Measurements from ENCODE around the gene CREBZF.
A peak's percentile ranks its signal among the peaks of the same experiment; 100 is the strongest.
"Not testable (repeated sequence)": the region's sequence is repeated elsewhere in the genome, so short reads cannot be mapped to it uniquely, and the experiment has no call there.

Gene CREBZF

DNA sequence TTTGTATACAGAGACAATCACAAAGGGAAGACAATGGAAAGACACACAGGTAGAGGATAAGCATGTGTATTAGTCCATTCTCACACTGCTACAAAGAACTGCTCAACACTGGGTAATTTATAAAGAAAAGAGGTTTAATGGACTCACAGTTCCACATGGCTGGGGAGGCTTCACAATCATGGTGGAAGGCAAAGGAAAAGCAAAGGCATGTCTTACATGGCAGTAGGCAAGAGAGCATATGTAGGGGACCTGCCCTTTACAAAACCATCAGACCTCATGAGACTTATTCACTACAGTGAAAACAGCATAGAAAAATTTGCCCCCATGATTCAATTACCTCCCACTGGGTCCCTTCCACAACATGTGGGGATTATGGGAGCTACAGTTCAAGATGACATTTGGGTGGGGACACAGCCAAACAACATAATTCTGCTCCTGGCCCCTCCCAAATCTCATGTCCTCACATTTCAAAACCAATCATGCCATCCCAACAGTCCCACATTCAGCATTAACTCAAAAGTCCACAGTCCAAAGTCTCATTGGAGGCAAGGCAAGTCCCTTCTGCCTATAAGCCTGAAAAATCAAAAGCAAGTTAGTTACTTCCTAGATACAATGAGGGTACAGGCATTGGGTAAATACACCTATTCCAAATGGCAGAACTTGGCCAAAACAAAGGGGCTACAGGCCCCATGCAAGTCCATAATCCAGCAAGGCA lies 6.2 kb upstream of the CREBZF start:
- not testable (repeated sequence) for DNase-seq

DNA sequence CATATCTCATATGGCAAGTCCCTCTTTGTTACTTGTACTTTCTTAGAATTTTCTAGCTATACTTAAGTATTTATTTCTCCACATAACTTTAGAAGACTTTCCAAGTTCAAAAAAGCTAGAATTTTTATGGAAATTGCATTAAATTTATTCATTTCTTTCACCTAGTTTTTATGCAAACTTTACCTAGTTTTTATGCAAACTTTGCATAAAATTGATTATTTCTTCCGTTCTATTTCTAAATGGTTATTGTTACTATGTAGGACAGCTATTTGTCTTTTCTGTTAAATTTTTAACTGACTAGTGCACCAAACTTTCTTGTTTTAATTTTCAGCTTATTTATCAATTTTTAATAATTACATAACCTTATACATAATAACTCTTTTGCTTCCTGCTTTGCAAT lies 3.2 kb upstream of the CREBZF start:
- DNase-seq: no peak

DNA sequence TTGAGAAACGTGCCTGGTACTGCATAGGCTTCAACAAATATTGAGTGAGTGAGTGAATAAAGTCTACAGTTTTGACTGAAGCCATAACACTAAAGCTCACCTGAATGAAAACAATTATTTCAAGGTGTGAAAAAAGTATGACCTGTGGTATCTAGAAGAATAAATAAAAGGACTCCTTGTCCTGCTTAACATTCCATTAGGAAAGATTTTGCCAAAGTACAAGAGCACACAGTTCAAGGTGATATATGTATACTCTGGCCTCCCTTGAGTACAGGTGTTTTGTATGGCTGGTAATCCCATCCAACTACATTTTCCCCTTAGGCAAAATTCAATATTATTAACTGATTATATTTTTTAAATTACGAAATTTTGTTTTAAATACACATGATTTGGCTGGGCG lies 1.8 kb upstream of the CREBZF start:
- DNase-seq: no peak

DNA sequence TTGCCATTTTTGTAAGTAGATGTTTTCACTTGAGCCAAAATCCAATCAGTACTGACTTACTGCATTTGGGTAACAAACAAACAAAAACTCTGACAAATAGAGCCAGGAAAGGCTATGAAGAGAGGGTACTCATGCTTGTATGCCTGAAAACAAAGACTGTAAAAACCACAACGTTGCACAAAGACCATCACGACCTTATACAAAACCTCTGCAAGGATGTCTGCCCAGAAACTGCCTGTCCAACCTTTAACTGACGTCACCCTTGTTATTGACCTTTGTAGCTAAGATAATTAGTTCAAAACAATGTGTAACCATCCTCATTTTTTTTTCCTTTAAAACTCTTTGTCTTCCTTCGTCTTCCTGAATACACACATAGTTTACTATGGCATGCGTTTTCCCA lies 804 bp upstream of the CREBZF start:
- no peak for DNase-seq

DNA sequence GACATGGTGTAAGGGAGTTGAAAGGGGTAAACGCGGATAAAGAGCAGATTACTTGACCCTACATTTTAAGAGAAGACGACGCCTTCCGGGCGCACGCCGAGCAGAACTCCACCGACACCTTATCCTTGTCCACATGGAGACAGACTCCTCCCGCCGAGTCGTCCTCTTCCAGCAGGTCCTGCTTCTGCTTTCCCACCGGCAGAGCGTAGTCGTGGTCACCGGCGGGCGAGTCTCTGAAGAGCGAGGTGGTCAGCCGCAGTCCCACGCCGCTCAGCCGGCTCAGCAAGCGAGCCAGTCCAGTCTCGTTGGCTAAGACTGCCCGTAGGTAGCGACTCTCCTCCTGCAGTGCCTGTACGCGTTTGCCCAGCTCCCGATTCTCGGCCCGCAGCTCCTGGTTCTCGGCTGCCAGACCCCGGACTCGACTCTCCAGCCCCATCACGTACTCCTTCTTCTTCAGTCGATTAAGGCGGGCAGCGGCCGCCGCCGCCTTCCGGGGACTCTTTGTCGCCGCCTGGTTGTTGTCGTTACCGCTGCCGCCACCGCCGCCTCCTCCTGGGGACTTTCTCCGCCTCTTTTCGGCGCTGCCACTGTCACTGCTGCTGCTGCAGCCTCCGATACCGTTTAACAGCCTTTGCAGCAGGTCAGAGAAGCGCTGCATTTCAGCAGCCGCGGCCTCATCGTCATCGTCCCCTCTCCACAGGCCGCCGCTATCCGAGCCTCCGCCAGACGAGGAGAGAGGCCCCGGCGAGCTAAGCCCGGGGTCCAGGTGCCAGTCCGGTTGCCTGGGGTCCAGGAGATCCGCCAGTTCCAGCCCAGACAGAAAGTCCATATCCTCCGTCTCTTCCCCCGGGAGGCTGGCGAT lies 945 bp downstream of the CREBZF start:
- peak; percentile 87 for DNase-seq

DNA sequence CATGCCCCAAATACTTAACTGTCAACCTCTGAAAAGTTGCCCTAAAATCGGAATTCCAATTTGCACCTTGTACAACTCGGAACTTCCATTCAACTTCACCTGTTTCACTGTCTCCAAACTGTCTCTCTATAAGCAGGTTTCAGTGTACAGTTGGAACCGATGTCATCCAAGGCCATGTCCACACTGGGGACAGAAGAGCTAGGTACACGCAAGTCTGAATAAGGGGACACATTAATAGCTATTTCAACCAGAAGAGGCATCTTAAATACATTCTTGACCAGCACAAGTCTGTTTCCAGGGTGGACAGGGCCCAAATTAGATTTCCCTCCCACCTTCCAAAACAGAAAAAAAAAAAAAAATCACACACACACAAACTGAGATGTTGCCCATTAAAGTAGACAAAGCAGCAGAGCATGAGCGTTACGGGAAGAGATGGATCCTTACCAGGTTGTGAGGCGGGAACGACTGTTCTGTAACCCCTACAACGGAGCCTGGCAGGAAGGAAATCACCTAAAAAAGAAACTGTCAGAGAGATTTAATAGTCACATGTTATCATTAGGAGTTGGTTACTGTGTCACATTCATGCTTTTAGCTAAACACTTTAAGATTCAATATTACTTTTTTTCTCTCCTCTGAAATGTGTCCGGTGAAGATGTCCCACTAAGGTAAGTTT lies 1.7 kb downstream of the CREBZF start:
- DNase-seq: no peak

DNA sequence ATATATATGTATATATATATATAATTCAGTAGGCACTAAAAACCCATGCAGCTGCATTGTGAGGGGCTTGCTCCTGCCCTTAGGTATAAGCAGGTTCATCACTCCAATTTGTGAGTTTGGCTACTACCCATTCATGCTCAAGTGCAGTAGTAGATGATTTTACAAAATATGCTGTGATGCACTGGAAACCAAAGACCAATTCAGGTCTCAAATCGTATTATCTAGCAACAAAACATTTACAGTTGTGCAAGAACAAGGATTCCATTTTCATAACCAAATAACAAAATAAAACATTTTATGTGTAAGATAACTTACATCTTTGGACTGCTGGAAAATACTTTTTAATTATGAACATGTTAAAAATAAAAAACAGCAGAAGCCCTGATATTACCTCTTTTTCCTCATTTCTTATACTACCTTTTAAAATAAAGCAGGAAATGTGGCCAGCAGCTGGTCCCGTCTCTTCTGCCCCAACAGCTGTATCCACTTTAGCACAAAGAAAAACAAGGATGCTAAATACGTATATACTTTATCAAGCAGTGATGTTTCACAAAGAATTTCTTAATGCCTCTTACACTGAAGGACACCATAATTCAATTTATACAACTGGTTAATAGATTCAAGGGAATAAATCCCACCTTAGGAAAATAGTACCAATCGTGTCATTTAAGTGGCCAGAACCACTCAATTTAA lies 2.8 kb downstream of the CREBZF start:
- no peak for DNase-seq

DNA sequence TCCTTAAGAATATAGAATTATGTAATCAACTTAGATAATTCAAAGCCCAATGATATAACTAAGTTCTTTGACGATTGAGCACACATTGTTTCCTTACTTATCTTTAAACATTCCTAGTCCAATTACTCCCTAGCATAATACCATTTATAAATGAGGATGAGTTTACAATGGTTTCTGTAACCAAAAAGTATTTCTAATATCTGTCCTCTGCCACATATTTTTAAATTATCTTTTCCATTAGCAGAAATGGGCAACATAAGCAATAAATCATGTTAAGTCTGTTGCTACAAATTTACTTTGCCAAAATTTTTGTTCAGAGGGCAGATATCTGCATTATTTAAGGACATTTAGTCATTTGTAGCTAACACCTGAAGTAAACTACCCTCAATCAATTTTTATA lies 6.7 kb downstream of the CREBZF start:
- no peak for DNase-seq

DNA sequence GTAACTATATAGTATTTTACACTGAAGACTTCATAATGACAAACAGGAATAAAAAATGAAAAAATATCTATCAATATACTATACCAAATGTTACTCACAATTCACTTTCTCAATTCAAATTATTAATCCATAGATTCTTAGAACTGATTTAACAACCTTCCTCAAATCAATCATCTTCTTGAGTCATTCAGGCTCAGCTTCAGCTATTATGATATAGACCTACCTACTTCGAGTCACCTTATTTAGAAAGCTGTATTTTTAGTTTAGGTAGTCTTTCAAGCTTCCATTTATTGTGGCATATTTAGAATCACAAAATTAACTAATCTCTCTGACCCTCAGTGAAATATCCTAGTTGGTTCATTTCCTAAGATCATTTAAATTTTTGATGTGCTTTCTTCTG lies 8.2 kb downstream of the CREBZF start:
- DNase-seq: no peak

DNA sequence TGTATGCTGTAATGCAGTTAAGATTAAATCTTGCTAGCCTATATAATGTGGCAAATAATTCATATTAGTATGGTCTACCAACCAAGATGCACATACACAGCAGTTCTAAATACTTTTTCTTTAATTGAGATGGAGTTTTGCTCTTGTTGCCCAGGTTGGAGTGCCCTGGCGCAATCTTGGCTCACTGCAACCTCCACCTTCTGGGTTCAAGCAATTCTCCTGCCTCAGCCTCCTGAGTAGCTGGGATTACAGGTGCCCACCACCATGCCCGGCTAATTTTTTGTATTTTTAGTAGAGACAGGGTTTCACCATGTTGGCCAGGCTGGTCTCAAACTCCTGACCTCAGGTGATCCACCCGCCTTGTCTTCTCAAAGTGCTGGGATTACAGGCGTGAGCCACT lies 10.6 kb downstream of the CREBZF start:
- DNase-seq: not testable (repeated sequence)

DNA sequence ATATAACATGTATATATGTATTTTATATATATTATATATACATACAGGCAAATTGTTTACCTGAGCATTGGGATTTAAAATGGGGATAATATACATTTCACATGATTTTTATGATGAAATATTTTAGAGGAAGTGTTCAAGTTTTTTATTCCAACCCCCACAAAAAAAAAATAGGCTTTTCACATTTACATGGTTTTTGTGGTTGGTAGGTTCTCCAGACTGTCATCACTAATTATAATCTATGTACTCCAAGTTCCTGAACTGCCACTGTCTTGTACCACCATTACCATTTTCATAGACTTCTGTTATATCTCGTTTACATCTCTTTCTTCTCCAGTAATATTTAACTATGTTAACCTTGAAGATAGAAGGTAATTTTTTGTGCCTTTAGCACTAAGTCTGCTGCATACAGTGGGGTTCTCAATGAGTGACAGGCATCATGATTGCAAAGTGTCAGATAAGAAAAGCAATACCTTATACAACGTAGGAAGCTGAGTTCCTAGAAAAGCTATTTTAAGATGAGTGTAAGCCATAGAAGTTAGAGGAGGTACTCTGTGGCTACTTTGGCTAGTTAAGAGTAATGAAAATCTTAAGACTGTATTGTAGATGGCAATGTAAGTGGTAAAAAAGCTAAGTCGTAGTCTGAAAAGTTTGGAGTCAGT lies 12.0 kb downstream of the CREBZF start:
- no peak for DNase-seq

DNA sequence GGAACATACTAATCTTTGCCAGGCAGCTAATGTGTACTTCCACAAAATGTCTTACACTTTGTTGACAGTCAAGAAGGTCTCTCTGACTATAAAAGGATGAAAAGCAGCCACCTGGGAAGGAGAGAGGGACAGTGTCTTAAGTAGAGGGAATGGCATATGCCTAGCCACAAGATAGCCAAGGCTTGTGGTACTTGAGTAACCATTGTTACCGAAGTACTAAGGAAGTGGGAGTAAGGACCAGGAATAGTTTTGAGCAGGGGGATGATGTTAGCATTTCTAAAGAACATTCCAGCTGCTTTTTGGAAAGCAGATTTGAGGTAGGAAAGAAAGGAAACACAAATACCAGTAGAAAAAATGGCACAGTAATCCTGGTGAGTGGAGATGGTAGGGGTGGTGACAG lies 13.8 kb downstream of the CREBZF start:
- DNase-seq: no peak

DNA sequence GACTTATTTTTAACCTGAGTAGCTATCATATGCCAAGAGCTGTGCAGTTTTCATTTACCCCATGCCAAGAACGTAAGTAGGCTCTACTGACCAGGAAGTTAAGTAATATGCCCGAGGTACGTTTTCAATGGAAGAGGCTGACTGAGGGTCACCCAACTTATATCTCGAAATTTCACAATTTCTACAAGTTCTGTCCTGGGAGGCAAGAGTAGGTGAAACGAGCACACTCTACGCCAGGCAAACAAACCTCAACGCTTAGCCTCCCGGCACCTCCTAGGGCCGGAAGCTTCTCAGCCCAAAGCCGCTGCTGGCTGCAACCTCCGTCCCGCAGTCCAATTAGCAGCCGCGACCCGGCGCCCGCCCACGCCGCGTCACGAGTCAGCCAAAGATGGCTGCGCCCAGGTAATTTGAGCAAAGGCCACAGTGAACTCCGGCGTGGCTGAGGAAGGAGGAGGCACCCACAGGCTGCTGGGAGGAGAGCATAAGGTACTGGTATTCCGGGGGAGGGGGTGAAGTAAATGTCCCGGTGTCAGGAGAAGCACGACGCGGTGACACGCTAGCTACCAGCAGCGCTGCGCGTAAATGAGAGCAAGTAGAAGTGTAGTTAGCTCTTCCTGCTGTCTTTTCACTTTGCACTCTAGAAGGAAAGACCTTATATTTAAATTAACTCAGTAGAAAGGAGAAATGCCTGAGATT lies 17.2 kb downstream of the CREBZF start, which contains the start of gene TMEM126A:
TSS of gene TMEM126A (plus strand) at position 364 of the 696 bp plus-strand sequence. CDS start 2,289 bp downstream, outside the sequence.
- peak; percentile 93 for DNase-seq

DNA sequence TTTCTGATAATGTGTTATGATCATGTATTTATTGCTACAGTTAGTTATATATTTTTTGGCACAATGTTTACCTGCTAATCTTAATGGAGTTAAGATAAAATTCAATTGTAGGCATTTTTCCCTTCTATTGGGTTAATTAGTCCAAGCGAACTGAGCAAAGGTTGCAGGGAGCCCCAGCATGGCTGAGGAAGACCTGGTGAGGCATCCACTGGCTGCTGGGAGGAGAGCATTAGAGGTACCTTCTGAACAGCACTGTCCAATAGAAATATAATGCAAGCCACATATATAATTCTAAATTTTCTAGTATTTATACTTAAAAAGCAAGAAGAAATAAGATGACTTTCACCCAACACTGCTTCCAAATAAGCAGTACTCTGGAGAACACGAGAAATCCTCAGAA lies 17.9 kb downstream of the CREBZF start:
- no peak for DNase-seq

DNA sequence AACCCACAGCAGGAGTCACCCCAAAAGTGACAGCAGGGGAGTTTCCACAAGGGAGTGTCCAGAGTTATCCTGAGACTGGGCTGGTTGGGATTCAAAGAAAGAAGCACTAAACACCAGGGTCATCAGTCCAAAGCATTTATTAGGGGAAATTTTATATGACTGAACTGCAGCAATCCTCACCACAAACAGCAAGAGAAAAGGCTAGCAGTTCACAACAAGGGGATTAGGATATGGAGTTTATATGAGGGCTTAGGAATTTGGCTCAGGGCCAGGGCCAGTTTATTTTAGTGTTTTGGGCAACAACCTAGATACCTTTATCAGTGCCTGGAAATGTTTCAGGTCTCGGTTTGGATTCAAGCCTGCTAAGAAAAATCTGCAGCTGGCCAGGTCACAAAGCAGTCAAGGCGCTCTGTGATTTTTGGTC lies 21.7 kb downstream of the CREBZF start:
- DNase-seq: no peak

DNA sequence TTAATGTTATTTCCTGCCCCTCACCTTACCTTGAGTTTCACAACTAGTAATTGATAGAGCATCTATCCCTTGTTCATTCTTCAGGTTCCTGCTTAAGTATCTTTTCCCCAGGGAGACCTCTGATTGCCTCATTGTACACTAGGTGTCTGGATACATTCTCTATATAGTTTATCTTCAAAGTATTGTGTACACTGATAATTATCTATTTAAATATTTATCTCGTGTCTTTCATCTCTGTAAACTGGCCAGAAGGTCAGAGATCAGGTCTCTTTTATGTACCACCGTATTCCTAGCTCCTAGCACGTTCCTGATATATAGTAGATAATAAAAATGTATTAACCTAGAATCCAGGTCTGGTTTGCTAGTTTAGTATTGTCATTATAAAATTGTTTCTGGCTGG lies 30.2 kb downstream of the CREBZF start:
- no peak for DNase-seq

DNA sequence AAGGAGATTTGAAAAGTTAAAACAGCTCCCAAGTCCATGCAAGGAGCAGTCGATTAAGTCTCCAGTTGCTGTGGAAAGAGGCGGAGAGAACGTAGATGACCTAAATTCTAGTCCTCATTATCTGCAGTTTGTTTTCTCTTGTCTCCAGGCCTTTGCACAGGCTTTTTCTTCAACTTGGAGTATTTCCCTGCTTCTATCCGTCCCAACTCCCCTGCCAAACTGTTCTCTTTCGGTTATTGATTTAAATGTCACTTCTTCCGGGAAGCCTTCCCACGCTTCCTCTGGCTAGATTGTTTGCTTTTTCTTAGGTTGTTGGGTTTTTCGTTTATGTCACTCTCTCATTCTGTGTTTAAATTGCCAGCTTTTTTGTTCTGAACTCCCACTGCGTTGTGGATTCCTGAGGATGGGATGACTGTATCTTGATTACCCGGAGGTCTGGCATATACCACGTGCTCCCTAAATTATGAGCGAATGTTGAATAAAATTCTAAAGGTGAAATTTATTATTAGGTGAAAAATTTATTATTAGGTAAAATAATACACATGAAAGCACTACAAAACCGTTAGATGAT lies 36.1 kb downstream of the CREBZF start:
- DNase-seq: no peak

DNA sequence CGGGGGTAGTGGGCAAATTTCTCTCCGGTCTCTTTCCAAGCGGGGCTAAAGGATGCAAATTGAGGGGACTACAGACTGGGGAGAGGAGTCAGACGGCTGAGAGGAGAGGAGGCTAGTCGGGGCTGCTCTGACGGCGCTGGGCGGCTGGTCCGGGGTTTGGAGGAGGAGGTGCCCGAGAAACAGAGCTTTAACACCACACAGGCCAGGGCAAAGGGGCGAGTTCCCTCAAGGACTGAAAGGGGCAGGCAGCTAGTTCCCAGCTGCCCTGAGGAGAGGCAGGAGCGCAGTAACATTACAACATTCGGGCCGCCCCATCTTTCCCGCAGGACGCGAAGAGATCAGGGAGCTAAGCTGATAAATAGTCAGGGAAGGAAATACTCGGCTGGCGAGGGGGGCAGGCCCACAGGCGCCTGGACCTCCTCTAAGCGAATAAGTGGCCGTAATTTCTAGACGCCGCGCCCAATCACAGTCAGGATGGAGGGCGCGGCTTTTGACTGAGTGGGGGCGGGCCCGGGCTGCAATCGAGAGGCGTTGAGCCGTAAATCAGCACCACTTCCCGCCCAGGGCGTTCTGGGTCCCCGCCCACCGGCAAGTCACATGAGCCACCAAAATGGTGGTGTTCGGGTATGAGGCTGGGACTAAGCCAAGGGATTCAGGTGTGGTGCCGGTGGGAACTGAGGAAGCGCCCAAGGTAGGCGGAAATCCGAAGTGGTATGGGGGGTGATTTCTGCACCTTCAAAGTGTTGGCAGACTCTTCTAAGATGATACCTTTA lies 36.7 kb downstream of the CREBZF start, which contains the start of gene TMEM126B:
TSS of gene TMEM126B (plus strand) at position 596 of the 773 bp plus-strand sequence. CDS start at position 611, 15 bp downstream.
- peak; percentile 96 for DNase-seq

DNA sequence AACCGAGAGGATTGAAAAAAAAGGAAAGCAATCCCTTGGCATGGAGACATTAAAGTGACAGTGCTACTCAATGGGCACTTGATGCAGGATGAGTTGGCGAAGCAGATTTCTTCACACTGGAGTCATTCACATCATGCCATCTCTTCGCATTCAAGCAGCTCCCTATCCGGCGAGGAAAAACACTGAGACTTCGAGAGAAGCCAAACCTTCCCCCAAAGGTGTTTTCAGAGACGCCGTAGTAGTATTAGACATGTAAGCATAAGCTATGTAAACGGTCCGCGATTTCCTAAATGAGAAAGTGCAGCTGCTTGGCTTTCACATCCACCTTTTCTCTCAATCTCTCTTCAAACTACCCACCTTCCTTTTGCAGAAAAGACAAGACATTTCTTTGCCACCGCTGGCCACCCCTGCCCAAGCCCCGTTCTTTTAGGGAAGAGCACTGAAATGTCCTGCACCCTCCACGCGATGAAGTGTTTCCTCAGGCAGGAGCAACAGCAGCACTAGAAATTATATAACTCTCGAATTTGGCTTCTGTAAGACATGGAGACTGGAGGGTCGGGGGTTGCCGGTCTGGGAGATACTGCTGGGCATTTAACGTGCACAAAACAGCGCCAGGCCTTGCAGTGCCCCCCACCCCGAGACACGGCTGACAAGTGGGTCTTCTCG lies 37.5 kb downstream of the CREBZF start, which contains the start of gene DLG2:
TSS of gene DLG2 (minus strand) at position 13 of the 666 bp plus-strand sequence.
- DNase-seq: peak; percentile 5

DNA sequence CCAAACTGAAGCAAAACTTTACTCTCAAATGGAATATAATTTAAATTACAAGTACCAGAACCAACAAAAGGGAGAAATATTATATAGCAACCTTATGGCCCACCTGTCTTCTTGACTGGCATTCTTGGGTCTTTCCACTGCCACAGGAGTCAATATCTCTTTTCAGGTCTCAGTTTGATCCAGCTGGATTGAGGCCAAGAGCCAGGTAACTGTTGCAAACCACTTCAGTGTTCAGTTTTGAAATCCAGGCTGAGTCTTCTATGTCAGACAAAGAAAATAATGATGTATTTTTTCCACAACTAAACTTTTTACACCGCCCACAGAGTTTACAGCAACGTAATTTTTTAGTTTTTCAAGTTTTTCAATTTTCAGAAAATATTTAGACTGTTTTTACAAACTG lies 38.4 kb downstream of the CREBZF start:
- peak; percentile 12 for DNase-seq

All from stimulated activated CD4-positive, alpha-beta T cell treated with anti-CD3 and anti-CD28 coated beads, Interleukin-1b, Interleukin-23, amount 100 ng/mL, for 48 hours (primary cell).